OCI-LY3 (cell line): ENCODE measurements around the gene VKORC1.

Source experiments
- EZH2phosphoT487 ChIP-seq: fragments of 200-600 bp; shearing (Covaris generic); IDR thresholded peaks from 2 replicates; pipeline ENCODE4 v1.6.1; 2018; ENCODE audit warnings: antibody characterized with exemption, mixed run types, low read depth
- TF ChIP-seq, protein P1 (sequence below): fragments of 200-600, 300-600 bp; sonication (generic); IDR thresholded peaks from 2 replicates; pipeline ENCODE4 v1.5.1; 2014; ENCODE audit warnings: antibody characterized with exemption, low read length, low read depth

DNA sequence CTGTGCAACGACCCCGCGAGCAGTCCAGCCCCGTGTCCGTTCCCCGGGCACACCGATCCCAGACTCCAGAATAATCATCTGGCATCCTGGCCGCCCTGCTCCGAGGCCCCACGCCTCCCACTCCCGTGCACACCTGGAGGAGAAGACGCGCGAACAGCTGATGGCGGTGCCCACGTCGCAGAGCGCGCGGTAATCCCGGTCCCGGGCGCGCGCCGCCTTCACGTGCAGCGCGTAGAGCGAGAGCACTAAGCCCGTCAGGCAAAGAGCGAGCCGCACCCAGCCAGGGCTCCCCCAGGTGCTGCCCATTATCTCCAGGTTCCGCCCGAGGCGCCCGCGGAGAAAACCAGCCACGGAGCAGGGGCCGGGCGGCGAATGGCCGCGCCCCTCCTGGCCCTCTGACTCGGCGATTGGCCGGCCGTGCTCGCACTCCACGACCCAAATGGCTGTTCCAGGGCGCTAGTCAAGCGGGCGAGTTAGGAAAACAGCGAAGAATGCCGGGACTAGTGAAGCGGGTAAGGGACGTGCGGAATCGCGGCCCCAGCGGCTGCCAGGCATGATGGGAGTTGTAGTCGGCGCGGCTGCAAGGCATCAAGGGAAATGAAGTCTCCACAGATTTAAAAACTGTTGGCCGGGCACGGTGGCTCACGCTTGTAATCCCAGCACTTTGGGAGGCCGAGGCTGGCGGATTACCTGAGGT, at the start of gene VKORC1:
- TF ChIP-seq, protein P1, sequence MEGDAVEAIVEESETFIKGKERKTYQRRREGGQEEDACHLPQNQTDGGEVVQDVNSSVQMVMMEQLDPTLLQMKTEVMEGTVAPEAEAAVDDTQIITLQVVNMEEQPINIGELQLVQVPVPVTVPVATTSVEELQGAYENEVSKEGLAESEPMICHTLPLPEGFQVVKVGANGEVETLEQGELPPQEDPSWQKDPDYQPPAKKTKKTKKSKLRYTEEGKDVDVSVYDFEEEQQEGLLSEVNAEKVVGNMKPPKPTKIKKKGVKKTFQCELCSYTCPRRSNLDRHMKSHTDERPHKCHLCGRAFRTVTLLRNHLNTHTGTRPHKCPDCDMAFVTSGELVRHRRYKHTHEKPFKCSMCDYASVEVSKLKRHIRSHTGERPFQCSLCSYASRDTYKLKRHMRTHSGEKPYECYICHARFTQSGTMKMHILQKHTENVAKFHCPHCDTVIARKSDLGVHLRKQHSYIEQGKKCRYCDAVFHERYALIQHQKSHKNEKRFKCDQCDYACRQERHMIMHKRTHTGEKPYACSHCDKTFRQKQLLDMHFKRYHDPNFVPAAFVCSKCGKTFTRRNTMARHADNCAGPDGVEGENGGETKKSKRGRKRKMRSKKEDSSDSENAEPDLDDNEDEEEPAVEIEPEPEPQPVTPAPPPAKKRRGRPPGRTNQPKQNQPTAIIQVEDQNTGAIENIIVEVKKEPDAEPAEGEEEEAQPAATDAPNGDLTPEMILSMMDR: no peak
- TF ChIP-seq EZH2phosphoT487: no peak
